ENCODE measurements around the gene MOCS3.

DNA sequence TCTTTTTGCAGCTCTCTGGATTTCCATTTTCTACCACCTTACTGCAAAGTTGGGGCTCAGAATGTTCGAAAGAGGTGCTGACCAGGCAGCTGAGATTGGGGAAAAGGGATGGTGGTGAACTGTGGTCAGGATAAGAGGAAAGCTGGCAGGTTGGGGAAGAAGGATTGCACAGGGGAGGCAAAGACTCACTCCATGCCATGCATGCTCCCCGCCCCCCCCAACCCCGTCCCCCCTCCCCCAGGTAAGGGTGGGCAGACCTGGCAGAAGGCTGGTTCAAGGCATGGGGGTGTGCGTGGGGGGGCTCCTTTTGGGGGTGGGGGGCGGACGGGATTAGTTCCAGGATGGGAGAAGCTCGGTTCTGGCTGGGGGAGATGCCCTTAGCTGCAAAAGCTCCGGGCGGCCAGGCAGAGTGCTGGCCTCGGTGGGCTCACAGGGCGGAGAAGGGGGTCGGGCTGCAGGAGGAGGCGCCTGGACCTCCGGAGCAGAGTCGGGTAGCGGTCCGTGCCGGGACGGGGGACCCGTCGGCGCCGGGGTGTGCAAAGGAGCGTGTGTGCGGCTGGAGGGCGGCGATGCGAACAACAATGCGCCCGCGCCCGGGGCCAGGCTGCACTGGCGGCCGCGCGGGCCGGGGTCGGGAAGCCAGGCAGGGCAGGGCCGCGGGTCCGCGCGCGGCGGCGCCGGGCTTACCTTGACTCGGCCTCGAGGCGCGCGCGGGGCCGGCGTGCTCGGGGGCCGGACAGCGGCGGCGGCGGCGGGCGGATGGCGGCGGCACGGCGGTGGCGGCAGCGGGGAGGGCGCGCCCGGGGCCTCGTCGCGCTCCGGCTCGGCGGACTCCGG, 28.3 kb upstream of the MOCS3 start:
- TF ChIP-seq POLR2A (IDR thresholded peaks at IDR 0.05): no peak
- TF ChIP-seq, protein P1, sequence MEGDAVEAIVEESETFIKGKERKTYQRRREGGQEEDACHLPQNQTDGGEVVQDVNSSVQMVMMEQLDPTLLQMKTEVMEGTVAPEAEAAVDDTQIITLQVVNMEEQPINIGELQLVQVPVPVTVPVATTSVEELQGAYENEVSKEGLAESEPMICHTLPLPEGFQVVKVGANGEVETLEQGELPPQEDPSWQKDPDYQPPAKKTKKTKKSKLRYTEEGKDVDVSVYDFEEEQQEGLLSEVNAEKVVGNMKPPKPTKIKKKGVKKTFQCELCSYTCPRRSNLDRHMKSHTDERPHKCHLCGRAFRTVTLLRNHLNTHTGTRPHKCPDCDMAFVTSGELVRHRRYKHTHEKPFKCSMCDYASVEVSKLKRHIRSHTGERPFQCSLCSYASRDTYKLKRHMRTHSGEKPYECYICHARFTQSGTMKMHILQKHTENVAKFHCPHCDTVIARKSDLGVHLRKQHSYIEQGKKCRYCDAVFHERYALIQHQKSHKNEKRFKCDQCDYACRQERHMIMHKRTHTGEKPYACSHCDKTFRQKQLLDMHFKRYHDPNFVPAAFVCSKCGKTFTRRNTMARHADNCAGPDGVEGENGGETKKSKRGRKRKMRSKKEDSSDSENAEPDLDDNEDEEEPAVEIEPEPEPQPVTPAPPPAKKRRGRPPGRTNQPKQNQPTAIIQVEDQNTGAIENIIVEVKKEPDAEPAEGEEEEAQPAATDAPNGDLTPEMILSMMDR (IDR thresholded peaks at IDR 0.05): no peak
- TF ChIP-seq POLR2AphosphoS5 (IDR thresholded peaks at IDR 0.05; ENCODE audit: insufficient read depth in 1 of 2, low read depth in 1 of 2): no peak
